GM18519 (cell line): ENCODE measurements around the gene FBXL7.

Source experiments
- ATAC-seq: cut with Tn5 transposase; IDR thresholded peaks from one replicate; pipeline ENCODE4 v1.9.1; 2021; ENCODE audit warnings: mild to moderate bottlenecking, moderate library complexity; ENCODE audit not compliant: unreplicated experiment, low FRiP score

Gene FBXL7

DNA sequence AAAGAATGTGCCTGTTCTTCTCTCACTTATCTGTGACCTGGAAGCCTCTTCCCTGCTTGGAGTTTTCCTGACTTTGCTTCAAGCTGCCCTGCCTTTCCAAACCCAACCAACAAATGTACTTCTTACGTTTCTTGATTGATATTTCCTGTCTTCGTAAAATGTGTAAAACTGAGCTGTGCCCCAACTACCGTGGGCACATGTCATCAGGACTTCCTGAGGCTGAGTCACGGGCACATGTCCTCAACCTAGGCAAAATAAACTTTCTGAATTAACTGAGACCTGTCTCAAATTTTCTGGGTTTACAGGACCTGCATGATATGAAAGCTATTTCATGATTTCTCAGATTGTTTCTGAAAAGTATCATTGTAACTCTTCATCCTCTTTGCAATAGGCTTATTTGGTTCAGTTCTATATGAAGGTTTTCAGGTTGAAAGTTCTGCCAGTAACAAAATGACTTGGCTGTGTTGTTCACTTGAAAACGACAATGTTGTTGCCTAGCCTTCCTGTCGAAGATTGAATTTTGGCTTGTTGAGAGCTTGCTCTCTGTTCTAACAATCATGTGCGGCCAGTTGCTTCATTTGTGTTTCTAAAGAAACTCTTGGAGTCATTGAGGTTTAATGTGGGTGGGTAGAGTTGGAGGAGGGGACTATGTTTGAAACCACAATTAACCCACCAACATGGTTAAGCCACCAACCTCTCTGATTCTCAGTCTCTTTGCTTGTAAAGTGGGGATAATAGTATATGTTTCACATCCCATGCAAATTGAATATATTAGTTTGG is 145.6 kb downstream of the FBXL7 start:
- ATAC-seq: no peak

DNA sequence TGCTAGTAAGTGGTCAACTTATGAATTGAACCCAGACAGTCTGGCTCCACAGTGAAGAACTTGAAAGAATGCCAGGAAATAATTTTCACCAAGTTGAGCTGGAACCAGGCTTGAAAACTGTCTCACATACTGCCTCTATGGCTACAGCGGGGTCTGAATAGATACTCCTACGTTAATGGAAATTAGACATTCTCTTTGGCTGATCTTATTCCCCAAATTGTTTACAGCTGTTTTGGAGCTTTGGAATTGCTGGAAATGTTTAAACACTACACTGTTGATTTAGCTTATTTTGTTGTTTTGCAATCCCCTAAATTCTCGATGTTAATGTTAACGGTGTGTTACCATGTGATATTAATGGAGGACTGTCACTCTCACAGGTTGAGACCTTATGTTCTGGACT is 146.4 kb downstream of the FBXL7 start:
- ATAC-seq: no peak

DNA sequence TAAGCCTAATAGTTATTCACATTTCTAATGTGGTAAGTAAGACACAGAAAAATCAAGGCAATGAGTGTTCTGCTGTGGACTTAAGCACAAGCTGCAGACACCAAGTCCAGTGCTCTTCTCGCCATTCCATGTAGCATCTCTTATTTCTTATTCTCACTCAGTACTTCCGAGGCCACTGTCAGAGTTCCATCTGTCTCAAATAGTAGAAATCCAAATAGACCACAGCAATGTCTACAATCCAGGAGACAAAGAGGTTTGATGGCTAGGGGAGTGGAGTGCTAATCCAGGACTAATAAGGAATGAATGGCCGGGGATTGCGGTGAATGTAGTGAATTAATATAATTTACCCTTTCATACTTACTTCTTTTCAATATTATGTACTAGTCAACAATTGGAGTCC is 147.3 kb downstream of the FBXL7 start:
- no peak for ATAC-seq

DNA sequence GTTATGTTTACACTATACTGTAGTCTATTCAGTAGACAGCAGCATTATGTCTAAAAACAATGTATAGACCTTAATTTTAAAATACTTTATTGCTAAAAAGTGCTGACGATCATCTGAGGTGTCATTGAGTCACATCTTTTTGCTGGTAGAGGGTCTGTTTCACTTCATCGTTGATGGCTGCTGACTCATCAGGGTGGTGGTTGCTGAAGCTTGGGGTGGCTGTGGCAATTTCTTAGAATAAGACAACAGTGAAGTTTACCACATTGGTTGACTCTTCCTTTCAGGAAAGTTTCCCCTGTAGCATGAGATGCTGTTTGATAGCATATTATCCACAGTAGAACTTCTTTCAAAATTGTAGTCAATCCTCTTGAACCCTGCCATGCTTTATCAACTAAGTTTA is 150.3 kb downstream of the FBXL7 start:
- no peak for ATAC-seq

DNA sequence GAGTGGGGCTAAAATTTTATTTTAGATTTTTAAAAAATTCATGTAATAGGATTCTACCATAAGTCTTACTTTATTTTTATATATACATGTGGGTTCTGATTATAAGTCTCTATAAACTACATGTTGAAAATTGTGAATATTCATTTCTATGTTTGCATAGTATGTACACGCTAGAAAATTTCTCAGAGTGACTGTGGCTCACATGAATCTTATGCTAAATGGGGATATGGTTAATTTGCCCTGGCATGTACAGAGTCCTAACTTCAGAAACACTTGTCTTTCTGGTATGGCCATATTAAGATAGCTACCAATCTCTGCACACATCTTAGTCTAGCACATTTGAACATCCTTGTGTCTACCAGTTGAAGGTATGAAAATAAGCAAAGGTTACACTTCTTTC is 154.8 kb downstream of the FBXL7 start:
- no peak for ATAC-seq

DNA sequence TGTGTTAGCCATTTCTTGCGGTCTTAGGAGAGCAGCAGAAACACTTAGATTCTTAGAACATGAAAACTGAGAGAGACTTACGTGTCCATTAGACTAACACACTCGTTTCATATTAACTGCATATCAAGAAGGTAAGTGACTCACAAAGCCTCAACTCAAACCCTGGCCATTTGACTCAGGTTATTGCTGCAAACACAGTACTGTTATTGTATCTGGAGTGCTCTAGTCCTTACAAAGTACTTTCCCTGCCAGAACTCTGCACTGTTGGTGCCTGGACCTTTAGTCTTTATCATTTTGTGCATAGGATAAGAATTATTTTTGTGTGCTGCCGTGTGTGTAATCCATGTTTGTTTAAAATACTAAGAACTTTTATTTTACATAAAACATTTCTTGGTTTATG is 155.7 kb downstream of the FBXL7 start:
- no peak for ATAC-seq

DNA sequence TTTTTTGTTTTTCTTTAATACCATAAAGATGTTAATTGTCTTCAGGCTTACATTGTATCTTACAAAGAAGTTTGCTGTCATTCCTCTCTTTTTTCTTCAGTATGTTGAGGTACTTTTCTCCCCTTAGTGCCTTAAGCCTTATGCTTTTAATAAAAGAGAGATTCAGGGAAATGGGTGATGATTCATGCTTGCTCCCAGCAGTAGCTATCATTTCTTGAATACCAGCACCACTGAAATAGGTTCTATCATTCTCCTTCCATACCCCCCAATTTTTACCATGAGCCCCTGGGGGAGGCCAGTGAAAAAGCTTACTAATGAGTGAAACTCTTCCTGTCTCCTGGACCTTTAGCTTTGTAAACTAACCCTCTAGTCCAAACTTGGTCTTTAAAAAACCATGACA is 165.0 kb downstream of the FBXL7 start:
- no peak for ATAC-seq

DNA sequence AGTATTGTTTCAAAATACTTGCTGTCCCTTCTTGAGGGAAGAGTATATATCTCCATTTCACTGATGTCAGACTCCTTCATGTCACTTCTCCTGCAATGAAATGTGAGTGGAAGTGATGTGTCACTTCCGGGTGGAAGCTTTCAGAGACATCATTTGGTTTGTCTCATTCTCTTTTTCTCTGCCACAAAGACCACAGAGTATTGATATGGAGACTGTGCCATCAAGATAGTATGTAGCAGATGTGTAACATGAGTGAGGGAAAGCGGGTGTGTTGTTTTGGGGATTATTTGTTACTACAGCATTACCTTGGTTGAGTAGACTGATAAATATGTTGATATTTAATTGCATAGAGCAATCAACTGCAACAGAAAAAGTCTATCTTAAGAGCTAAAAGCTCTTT is 169.8 kb downstream of the FBXL7 start:
- ATAC-seq: no peak

DNA sequence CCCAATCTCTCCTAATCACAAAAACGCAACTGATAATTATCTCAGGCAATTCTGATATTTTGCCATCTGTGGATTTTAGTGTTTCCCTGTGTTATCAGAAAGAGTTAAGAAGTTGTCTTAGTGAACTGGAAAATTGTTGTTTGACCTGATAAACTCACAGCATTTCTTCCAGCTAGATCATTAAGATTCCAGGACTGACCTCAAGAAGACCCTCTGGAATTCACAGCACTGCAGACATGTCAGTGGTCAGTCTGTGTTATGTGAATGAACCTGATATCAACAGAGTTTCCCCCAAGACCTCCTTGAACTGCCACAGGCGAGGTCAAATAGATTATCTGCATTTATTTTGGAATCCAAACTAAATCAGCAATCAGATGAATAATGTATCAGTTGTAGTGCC is 174.7 kb downstream of the FBXL7 start:
- ATAC-seq: no peak

DNA sequence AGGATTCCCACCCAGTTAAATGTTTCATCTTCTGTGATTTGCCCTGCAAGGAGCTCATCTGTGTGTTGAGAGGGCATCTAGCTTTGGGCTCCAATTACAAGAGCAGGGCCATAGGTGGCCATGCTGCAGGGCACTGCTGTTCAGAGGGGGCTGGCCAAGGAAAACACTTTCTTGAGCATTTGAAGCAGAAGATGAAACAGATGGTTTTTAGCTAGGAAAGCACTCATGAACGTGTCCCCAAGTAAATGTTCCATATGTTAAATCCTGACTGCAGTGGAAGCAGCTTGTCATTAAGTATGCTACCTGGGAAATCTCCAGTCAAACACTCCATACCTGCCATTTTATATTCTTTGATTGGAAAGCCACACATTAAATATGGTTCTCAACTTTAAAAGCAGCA is 176.6 kb downstream of the FBXL7 start:
- no peak for ATAC-seq

DNA sequence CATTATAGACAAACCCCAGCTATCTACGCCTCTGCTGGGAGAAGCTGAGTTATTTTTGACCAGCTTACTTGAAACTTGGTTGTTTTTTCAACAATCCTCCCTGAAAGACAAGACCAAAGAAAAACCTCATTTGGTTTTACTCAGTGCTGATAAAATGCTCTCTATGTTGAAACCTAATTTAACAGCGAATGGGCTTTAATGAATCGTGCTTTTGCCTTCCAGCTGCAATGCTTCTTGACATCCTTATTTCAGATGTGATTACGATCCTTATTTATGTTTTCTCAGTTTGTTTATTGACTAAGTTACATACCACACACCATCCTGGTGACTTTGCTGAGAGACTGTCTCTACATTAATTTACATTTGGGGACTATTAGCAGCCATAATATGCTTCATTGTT is 179.2 kb downstream of the FBXL7 start:
- no peak for ATAC-seq

DNA sequence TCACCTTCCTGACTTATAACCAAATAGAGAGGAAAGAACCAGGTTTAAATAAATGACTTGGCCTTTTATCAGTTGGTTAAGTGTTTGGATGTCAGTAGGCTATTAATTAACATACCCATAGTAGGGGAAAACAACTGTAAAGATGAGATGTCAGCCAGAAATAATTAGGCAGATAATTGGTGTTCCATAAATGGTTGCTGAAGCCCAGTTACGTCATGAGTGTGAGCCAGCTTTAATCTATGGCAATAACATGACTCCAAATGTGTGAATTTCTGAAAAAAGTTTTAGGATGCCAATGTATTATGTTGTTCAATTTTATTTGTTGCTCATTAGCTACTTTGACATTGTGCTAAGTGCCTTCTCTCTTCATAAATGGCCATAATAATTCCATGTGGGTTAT is 180.5 kb downstream of the FBXL7 start:
- no peak for ATAC-seq

DNA sequence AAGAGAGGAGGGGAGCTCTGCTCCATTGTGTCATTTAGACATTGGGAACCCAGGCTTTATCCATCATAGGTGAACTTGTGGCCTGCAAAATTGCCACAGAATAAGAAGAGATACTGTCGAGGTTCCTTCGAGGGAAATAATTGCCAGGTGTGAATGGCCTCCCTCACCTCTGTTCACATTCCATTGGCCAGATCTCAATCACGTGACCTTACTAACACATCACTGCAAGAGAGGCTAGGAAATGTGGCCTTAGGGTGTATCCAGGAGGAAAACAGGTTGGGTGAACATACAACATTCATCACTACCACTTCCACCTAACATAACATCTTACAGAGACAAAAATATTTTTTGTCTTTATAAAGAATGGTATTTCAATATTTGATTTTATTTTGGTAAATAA is 182.1 kb downstream of the FBXL7 start:
- ATAC-seq: no peak

DNA sequence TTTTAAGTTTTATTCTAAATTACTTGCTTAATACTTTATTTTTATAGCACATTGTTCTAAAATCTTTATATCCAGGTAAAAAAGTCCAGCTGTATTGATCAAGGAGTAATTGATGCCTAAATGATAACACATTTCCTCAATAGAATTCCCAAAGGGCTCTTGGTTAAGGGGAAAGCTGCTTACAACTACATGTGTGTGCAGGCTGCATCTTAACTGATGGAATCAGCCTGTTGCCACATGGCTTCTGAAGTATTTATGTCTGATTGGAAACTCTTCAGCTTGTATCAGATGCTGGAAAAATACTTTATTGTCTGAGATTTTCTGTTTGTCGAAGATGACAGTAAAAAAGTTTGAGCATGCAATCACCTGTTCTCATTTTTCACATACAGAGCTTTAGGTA is 182.6 kb downstream of the FBXL7 start:
- ATAC-seq: no peak

DNA sequence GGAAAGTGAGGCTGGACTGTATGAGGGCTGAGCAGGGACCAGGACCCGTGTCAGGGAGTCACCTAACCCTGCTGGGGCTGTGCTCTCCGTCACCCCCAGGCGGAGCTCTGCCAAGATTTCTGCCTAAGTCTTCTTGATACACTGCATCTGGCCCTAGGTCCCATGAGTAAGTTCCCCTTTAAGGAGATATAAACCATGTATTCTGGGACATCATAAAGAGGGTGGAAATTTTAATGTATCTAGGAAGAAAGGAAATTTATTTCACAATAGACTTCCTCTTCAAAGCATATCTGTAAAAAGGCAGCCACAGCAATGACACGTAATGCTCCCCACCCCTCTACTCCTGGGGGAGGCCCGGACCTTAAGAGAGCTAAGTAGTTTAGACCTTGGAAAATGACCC is 183.4 kb downstream of the FBXL7 start:
- no peak for ATAC-seq

DNA sequence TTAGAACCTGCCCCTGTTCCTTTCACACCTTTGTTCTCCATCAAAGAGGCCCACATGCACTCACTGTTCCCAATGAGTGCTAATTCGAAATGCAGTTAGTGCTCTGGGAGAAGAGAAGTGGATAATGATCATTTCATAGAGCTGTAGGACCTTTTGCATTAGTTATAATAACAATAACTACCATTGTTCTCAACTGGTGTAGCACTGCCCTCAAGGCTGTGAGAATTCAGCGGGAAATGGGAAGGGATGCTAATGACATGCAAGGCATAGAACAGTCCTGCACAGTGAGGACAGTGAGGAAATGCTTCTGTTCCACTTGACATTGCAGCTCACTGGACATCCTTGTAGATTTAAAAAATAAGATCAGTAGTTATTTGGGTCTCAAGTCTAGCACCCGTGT is 187.4 kb downstream of the FBXL7 start:
- no peak for ATAC-seq

DNA sequence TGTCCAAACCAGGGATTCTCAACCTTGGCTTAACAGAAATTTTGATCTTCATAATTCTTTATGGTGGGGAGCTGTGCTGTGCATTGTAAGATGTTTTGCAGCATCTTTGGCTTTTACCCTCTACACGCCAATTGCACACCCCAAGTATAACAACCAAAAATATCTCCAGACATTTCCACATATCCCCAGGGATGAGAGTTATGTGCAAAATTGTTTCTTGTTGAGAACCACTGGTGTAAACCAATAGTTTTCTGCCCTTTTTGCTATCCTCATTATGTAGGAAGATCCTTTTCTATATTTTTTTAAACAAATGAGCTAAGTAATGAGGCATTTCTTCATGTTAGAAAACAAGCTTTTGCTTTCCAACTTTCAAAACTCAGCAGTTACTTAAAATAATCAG is 189.9 kb downstream of the FBXL7 start:
- no peak for ATAC-seq

DNA sequence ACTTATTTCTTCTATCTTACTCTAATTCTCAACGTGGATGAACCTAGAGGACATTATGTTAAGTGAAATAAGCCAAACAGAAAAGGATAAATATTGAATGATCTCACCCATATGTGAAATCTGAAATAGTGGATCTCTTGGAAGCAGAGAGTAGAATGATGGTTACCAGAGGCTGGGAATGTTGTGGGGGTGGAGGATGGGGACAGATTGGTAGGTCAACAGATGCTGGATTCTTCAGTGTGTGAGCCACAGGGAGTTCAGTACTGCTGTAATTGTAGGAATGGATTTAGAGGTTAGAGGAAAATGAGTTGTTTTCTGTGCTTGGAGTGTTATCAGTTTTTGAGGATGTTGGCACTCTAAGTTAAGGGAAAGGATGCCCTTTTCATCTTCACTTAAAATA is 190.6 kb downstream of the FBXL7 start:
- no peak for ATAC-seq

DNA sequence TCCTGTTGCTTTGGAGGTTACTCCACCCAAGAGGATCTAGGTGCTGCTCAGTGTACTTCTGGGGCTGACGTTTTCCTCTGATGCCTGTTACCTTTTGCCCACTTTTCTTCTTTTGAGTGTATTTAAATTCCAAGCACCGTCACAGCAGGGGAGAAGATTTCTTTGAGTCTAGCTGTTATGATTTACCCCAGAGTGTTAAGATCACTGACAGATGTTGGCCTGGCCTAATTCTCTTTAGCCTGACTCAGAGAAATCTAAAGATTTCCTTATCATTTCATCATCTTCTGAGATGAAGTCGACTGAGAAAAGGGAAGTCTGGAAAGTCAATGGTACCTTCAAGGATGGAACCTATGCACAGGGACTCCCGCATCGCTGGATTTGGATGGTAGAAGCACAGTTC is 191.5 kb downstream of the FBXL7 start:
- no peak for ATAC-seq

DNA sequence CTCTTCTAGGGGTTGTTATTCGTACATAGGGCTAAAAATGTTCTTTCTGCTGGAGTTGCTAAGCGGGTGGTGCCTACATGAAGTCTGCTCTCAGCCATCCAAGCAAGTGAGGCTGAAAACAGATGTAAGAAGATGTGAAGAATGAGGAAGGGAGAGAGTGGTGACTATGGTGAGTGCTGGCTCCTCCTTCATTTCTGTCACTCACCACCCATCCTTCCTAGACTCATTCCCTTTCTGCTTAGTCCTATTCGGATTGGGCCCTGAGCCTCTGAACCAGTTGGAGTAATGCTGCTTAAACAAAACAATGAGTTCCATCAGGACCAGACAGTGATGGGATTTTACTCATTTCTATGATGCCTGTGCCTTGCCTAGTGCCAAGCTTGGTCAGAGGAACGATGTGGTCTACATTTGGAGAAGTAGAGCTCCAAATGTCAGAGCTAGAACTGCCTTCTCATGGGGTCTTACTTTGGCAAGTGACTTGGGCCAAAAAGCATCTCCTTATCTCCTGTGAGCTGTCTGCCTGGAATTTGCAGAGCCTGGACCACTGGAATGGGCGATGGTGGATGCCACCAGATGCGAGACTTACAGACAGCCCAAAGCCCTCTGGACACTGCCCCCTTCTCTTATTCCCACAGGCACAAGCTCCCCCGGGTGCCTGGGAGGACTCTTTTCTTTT is 192.9 kb downstream of the FBXL7 start:
- no peak for ATAC-seq

DNA sequence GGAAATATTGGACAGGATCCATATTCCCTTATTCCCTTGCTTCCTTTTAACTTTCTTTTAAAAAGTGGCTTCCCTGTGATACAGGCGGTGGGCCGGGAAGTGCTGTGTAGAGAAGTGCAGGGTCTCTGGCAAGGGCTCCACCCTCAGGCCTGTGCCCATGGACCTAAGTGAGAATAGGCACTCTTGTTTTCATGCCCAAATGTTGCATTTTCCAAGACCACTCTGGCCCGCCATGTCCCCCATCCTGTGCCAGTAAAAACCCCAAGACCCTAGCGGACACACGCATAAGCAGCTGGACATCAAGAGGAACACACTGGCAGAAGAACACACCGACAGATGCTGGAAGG is 193.4 kb downstream of the FBXL7 start:
- ATAC-seq: no peak

DNA sequence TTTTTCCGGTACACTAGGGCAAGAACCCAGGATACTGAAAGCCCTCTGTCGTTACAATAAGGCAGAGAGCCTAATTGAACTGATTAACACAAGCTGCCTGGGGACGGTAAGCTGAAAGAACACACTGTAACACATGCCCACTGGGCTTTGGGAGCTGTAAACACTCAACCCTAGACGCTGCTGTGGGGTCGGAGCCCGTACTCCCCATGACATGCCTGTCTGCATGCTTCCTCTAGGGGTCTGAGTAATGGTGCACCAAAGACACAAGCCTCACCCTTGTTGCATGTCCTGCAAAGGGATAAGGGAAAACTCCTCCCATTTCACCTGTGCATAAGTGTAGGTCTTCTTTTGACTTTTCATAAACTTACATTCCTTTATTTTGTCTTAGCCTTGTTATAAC is 194.0 kb downstream of the FBXL7 start:
- no peak for ATAC-seq
